H1 (cell line): Measurements from ENCODE around the gene CYB561. TPM values are rescaled to one million over a fixed set of nuclear protein-coding genes. Genes with fewer than 3 reads are reported as not detected.

Experiments used
- CHD7 ChIP-seq: fragments of 300-600 bp; sonication (generic); IDR thresholded peaks from 2 replicates; pipeline ENCODE4 v1.7.1; 2012; ENCODE audit warnings: low read length, moderate library complexity, mild to moderate bottlenecking, inconsistent platforms; ENCODE audit not compliant: insufficient replicate concordance
- CREB1 ChIP-seq: IDR thresholded peaks from 2 replicates; pipeline ENCODE4 v1.6.1; 2012; ENCODE audit warnings: inconsistent platforms
- GTF2F1 ChIP-seq: IDR thresholded peaks from 2 replicates; pipeline ENCODE4 v1.6.1; 2012; ENCODE audit warnings: low read depth, low read length, improper control_type of control experiment, borderline replicate concordance
- JUND ChIP-seq: IDR thresholded peaks from 2 replicates; pipeline ENCODE4 v1.6.1; 2011; ENCODE audit warnings: mild to moderate bottlenecking, improper control_type of control experiment, low read length
- KDM4A ChIP-seq: IDR thresholded peaks from one replicate; pipeline ENCODE4 v1.7.1; 2012; ENCODE audit warnings: low read depth, mild to moderate bottlenecking, moderate library complexity, low read length, inconsistent platforms; ENCODE audit not compliant: severe bottlenecking
- POU5F1 ChIP-seq: IDR thresholded peaks from 2 replicates; pipeline ENCODE4 v1.6.1; 2011; ENCODE audit warnings: low read depth, mild to moderate bottlenecking, low read length, moderate library complexity
- SIN3A ChIP-seq, 2 experiments: IDR thresholded peaks in 1 of 2; conservative IDR thresholded peaks in 1 of 2; 2 replicates each; pipeline ENCODE4 v1.6.1; 2011 to 2012; ENCODE audit warnings: low read length in 2 of 2, improper control_type of control experiment in 1 of 2, low read depth in 1 of 2, mild to moderate bottlenecking in 1 of 2
- polyA plus RNA-seq, 7 experiments: library from polyadenylated mRNA; depleted of rRNA in 3 of 7; stranded (reverse) in 5 of 7; unstranded in 2 of 7; fragments of >200 nt in 5 of 7; fragments of 200-250 nt in 2 of 7; gene quantifications; 1 replicate in 5 of 7; 2 replicates in 1 of 7; 4 replicates in 1 of 7; pipeline versions ENCODE4 v1.2.1 to v1.2.3, GENCODE V29; 2011 to 2013; ENCODE audit warnings: missing spikeins in 2 of 7, mixed read lengths in 2 of 7
- total RNA-seq: library from RNA; stranded (reverse); fragmentation: NEBNext Ultra II Directional; extraction: Animal tissue kit (Norgen Biotek cat#: 25700); gene quantifications from 2 replicates; pipeline ENCODE4 v1.2.1, GENCODE V29; 2021

The CYB561 gene
- total and polyA plus RNA-seq, 2 of the 8 experiments (the other 6 are each of a cell fraction or from before 2014, with no cell fraction given): 19.7 to 23.4 TPM

GRCh38 chr17:63433746-63434591 is 12.1 kb downstream of the CYB561 start (continued):
- no peak for TF ChIP-seq CHD7
- TF ChIP-seq GTF2F1: no peak
- TF ChIP-seq KDM4A: no peak
- no peak for TF ChIP-seq JUND
- no peak for TF ChIP-seq SIN3A (conservative IDR thresholded peaks at IDR 0.05 in 1 of 2, IDR thresholded peaks at IDR 0.05 in 1 of 2; ENCODE audit: low read depth in 1 of 2, low read length in 2 of 2)
- TF ChIP-seq POU5F1: no peak
- TF ChIP-seq CREB1: no peak
